GM19023 (cell line): ENCODE data around the gene CENPX.

Experiments used
- ATAC-seq: cut with Tn5 transposase; IDR thresholded peaks from one replicate; pipeline ENCODE4 v1.9.1; 2021; ENCODE audit warnings: mild to moderate bottlenecking, moderate library complexity; ENCODE audit not compliant: unreplicated experiment

The CENPX gene

DNA sequence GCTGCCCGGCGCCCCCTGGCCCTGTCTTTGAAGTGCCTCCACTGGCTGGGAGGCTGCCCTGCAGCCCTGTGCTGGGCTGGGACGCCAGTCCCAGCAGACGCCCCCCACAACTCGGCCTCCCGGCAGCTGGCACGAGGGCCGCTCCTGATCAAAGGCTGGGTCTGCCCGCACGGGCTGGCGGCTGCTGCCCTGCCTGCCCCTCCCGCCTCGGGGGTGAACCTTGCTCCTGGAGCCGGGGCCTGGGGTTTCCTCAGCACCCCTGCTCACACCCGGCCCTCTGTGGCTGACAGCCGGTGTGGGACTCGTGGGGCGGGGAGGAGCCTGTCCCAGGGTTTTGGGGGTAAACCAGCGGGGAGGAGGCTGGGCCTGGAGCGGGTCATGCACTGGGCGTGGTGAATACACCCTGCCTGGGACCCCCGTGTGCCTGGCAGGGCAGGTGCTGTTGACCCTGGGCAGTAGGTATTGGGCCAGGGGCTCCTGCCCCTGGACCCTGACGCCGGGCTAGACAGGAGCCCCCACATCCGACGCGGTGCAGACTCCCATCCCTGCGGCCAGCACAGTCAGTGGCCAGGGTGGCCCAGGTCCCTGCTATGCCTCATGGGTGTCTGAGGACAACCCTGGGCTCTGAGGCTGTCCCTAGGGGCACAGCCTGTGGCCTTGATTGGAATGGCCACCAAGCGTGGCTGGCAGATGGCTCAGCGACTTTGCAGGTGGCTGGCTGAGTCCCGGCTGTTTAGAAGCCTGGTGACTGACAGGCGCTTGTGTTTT, 21.7 kb downstream of the CENPX start:
- no peak for ATAC-seq

DNA sequence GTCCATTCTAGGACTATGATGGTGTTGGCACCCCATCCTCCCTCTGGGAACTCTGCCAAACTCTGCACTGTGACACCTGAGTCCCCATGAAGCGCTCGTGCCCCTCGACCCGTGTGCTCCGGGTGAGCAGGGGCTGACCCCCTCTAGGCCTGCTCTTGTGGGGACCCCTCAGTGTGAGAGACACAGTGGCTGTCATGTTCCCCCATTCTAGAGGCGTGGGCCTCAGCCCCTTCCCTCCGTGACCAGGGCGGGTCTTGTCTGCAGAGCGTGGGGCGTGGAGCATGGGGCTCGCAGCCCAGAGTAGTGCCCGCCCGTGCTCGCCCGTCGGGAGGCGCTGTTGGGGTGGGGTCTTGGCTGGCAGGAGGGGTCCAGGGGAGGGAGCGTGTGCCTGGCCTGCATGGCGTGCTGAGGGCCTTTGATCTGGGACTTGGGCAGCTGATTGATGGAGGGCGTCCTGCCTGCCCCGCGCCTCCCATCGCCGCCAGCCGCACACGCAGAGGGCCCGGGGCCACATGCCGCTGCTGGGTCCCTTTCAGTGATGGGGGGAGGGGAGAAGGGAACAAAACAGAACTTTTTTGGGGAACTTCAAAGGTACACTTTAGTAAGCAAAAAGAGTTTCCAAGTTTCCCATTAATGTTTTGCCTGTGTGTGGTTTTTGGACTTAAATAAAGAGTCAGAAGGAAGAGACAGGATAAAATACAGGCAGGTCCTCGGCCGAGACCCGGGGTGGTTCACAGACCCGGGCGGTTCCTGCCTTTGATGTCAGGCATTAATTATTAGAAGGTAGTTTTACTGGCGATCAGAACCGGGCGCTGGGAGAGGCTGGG, 22.5 kb downstream of the CENPX start:
- no peak for ATAC-seq

DNA sequence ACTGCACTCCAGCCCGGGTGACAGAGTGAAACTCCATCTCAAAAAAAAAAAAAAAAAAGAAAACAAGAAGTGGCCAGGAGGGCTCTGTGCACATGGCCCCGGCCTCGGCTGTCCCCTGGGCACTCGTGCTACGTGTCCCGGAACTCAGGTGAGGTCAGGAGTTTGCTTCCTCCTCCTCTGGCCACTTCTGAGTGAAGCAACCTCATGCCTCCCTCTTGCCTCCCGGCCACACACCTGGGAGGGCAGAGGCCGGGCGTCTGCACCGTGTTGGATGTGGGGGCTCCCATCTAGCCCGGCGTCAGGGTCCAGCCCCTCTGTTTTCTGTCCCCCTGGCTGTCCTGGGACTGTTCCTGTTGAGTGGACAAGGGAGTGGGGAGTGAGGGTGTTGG, 23.1 kb downstream of the CENPX start:
- ATAC-seq, result no peak

DNA sequence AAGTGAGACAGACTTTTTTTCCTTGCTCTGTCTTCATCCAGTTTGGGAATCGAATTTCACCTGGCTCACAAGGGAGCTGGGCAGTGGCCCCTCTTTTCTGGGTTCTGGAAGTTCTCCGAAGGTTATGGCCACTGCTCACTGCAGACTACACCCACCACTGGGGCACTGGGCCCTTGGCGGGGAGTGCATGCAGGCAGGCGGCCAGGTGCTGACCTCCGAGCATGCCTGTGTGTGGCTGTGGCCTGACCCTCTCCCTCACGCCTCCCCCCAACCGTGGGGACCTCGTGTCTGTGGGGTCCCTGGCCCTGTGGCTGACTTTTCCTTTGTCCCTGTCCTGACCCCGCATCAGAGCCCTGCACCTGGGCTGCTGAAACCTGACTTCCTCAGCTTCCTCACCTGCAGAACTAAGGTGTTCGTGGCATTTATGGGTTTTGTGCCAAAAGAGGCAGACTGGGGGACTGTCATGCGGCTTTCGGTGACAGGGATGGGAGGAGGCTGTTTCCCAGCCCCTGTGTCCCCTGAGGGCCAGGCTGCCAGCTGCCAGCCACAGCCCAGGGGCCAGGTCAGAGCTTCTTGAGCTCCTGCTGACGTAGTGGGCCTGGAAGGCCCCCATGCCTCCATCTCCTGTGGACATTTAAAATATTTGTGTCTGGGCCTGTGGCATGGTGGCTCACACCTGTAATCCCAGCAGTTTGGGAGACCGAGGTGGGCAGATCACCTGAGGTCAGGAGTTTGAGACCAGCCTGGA, 23.8 kb downstream of the CENPX start:
- ATAC-seq, result no peak

DNA sequence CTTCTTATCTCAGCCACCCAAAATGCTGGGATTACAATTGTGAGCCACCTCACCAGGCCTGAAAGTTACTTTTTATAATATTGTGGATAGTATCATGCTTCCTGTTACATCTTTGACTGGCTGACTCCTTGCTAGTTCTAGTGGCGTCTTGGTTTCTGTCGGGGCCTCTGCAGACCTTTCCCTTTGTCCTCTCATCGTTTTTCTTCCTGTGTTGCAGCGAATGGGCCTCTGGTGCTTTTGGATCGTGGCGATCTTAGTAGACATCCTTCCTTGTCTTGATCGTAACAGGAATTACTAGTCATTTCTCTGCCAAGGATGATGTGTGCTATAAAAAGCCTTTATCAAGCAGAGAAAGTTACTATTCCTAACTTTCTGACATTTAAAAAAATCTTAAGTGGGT, 24.5 kb downstream of the CENPX start:
- ATAC-seq, result no peak

DNA sequence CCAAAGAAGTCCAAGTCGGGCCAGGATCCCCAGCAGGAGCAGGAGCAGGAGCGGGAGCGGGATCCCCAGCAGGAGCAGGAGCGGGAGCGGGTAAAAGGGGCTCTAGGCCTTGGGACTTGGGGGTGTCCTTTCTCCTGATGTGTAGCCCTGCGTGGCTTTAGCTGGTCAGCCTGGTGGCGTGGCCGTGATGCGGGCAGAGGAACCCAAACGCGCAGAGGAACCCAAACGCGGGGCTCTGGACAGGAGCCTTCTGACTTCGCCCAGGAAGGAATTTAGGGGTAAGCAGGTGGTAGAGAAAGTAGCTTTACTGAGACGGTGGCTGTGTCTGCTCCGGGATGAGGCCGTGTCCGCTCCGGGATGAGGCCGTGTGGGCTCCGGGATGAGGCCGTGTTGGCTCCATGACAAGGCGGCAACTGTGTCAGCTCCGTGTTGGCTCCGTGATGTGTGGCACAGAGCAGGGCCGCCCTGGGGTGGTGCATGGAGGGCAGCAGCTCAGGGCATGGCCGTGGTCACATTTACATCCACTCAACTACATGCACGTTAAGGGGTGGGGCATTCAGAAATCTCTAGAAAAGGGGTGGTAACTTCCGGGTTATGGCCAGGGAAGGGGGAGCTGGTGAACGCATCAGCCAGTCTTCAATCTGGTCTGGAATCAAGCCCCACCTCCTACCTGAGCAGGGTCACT, 25.8 kb downstream of the CENPX start:
- no peak for ATAC-seq

DNA sequence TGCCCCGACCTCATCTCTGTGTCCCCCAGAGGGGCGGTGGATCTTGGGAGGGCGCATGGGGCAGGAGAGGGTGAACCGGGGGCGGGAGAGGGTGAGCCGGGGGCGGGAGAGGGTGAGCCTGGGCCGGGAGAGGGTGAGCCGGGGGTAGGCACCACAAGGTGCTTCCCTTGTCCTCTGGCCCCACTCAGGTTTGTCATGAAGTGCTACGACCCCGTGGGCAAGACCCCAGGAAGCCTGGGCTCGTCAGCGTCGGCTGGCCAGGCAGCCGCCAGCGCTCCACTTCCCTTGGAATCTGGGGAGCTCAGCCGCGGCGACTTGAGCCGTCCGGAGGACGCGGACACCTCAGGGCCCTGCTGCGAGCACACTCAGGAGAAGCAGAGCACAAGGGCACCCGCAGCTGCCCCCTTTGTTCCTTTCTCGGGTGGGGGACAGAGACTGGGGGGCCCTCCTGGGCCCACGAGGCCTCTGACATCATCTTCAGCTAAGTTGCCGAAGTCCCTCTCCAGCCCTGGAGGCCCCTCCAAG, 26.4 kb downstream of the CENPX start:
- ATAC-seq, result no peak

DNA sequence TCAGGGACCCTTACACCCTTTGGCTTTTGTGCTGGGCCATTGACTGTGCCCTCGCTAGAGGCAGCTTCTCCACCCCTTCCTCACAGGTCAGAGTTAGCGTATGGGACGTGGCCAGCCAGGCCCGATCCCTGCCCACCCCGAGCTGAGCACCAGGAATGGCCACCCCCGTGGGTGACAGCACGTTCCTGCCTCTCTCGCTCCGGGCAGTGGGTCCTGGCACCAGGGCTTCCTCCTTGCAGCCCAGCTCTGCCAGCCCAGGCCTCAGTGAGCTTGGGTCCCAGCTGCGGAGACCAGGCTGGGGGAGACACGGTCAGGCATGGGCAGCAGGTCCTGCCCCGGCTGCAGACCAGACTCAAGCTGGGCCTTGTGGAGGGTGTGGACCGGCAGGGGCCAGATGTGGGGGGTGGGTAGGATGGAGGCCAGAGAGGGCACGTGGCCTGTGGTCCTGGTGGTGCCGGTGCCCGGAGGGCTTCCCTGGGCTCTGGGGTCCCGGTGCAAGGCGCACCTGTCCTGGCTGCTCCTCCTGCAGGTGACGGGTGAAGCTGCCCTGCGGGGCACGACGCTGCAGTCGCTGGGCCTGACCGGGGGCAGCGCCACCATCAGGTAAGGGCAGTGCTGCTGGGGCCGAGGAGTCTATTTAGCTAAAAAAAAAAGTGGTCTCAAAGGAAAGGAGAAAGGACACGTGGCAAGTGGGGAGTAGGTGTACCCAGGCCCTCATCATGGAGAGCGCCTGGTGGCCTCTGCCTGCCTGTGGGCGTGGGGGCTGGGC, 27.0 kb downstream of the CENPX start:
- no peak for ATAC-seq

DNA sequence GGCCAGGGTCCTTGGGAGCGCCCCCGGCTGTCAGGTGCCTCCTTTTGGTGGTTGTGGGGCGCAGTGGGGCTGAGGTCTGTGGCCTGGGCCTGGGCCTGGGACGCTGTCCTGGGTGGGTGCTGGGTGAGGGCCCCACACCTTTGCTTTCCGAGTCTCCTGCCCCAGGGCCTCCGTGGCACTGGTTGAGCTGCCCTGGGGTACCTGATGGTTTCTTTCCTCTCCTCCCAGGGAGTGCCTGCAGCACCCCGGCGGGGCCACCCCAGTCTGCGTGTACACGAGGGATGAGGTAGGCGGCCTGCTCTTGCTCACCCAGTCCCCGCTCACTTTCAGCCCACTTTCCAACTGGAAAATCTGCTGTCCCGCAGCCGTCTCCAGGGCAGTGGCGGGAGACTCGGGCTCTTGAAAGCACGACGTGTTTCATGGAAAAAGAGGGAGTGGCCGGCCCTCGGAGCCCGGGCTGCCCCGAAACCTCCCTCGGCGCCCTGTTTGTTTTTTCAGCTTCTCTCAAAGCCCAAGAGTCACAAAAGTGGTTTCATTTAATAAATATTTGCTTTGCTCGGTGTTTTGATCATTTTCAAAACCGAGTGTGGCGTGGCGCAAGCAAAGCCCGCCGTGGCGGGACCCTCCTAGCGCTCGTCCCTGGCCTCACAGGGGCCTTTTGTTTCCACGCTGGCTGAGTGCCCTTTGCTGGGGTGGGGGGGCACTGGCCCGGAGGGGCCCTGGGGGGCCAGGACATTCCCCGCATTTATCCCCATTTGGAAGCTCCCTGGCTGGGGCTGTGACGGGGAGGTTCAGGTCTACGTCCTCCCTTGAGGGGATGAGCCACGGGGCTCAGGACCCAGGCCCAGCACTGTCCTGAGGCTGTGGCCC, 27.9 kb downstream of the CENPX start:
- no peak for ATAC-seq

DNA sequence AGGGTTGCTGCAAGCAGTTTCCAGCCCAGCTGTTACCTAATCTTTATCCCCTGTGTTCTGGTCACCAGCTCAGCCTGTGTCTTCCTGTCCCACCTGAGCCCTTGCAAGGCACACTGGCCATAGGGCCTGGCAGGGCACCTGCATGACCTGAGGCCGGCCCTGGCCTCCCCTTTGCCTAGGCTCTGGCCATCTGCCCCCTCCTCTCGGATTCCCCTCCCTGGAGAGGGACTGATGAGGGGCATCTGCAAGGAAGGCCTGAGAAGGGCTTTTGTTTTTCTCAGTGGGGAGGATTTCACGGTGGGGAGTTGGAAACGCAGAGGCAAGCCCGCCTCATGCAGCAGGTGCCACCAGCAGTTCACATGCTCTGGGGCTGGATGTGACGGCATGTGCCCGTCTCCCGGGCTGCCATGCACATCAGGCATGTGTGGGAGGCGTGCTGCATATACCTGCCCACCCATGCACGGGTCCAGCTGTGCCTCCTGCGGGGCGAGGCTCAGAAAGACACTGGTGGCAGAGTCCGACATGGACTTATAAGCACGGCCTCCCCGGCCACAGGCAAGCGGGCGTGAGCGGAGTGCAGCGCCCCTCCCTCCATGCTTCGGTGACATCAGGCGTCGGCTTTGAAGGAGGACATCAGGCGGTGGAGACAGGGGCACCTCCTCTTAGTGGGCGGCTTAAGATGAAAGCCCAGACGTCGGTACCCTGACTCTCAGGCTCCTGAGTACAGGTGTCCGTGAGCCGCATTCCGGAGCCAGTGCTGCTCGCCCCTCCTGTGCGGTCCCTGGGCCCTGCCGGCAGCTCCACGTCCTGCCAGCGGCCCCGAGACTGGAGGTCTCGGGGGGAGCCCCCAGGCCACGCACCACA, 28.7 kb downstream of the CENPX start:
- no peak for ATAC-seq

DNA sequence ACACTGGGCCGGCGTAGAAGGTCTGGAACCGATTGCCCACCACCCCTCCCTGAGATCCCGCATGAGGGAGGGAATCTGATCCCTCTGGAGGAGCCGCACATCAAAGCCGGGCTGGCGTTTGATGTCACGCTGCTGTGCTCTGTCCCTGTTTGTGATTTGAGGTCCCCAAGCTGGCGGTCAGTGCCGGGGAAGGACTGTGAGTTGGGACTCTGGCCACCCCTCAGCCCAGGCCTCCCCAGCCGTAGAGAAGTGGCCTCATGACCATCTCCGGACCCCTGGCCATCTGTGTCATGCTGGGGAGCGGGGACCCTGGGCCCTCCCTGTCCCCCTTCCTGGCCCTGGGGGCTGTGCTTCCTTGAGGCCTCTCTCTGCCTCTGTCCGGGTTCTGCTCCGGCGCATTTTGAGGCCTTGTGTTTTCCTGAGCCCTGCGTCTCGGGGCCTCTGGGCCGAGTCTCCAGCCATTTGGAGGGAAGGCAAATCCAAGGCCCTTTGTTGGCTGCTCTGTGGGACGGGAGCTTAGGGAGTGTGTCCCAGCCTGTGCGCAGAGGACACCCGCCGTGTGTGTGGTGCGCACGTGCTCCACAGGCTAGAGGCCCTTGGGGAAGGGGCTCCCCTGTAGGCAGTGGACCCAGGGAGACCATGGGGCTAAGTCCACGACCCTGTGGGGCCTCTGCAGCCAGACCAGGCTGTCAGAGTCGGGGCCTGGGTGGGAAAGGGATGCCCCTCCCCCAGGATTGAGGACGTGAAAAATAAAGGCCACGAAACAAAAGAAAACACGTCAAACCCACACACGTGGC, 30.2 kb downstream of the CENPX start:
- ATAC-seq, result no peak

DNA sequence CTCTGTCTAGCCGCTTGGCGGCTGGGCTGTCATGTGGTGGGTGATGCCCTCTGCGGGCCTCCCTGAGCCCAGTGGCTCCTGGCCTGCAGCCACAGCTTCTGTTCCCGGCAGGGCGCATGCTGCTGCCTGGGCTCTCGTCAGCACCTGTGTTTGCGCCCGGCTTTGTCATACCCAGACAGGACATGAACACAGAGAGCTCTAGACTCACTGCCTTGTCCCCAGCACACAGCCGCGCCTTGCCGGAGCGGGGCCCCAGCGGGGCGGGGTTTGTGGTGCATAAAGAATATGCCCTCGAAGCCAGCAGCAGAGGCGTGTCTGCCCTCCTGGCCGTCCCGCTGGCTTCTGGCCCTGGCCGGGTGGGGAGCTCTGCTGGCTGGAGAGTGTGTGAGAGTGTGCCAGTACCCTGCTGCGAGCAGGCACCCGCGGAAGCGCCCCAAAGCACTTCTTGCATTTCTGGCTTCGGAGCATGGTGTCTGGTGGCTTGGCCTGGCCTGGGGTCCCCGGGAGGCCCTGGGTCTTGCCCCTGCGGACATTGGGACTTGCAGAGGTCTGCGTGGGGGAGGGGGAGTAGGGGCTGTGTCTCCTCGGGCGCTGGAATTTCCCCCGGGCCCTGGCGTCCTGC, 30.9 kb downstream of the CENPX start:
- no peak for ATAC-seq

DNA sequence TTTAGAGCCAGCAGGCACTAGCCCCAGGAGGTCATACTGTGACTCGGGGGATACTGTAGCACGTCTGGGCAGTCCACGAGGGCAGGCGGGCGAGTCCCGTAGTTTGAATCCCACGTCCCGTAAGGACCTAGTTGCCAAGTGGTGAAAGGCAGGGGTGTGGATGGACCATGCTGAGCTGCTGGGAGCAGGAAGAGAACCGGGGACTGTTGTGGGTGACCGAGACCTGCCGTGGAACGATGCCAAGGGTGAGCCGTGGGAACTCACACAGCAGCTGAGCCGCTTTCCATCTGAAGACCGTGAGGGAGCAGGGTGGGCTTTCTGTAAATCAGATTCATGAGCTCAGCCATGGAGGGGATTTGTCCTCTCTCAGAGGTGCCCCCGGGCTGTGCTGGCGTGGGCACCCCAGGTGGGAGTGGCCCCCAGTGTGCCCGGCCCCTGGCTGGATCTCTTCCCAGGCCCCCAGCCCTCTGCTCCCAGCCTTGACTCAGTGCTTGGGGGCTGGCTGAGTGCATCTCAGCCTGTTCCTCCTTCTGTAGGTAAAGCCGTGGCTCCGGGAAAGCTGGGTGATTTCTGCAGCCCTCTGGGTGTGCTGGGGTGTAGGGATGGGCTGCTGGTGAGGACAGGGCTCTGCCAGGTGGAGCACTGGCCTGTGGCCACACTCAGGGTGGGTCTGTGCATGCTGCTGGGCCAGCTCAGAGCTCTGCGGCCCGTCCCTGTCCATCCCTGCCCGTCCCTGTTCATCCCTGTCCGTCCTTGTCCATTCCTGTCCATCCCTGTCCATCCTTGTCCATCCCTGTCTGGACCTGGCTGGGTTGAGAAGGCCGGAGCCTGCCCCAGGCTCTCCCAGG, 31.6 kb downstream of the CENPX start:
- no peak for ATAC-seq

DNA sequence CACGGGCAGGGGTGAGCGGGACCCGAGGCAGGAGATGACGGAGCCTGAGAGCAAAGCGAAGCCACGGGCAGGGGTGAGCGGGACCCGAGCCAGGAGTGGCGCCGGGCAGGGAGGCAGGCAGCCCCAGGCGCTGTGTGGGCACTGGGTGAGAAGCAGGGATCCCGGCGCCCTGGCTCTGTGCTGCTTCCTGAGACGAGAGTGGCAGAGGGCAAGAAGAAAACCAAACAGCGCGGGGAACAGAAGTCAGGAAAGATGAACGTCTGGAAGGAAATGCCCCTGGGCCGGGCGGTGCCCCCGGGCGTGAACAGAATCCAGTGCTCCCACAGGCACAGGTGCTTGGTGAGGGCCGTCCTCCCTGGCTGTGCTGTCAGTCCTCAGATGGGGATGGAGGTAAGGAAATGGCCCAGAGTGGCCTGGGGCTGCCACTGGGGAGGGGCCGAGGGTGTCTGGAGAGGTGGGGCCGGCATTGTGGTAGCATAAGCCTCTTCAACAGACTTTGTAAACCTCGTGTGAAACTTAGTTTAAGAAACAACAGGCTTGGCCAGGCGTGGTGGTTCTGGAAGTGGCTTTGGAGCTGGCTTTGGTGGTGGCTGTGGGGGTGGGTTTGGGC, 35.4 kb downstream of the CENPX start:
- no peak for ATAC-seq

DNA sequence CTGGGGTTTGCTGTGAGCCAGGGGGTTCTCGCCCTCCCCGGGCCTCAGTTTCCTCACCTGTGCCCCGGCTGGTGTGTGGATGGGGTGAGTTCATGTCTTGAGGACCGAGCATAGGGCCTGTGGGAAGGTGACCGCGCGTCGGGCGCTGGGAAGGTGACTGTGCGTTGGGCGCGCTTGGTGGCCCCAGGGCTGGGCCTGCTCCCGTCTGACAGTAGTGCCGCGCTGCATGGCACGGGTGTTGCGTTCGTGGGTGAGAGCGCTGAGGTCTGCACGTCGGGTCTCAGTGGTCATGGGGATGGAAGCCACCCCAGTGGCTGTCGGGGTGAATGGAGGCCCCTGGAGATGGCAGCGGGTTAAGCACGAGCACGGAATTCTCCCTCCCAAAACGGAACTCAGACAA, 36.1 kb downstream of the CENPX start:
- no peak for ATAC-seq
